ENCODE measurements around the gene MYRFL.

DNA sequence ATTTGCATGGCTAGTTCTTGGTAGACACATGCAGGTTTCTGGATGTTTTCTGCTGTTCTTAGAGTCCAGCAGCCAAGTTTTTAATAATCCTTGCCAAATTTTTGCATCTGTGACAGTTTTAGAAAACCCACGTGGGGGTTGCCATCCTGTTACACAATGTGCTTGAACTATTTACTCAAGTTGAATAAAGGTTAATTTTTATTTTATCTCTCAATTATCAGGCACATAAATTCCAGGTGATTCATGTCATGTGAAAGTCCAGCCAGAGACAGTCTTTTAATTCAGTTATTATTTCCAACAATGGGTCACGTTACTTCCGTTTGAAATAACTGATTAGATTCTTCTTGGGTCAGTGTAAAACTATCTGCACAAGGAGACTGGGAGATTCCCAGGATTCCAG lies 15.7 kb downstream of the MYRFL start:
- TF ChIP-seq CTCF (IDR thresholded peaks at IDR 0.05) = no peak
- no peak for TF ChIP-seq POLR2A (IDR thresholded peaks at IDR 0.05)
